GM18526 (cell line): ENCODE measurements around the gene SLC25A39.

Experiments used
- POLR2A ChIP-seq: IDR thresholded peaks from 3 replicates; pipeline ENCODE4 v1.6.1; 2011; ENCODE audit not compliant: insufficient read length; ENCODE audit errors: extremely low read depth

Gene SLC25A39

DNA sequence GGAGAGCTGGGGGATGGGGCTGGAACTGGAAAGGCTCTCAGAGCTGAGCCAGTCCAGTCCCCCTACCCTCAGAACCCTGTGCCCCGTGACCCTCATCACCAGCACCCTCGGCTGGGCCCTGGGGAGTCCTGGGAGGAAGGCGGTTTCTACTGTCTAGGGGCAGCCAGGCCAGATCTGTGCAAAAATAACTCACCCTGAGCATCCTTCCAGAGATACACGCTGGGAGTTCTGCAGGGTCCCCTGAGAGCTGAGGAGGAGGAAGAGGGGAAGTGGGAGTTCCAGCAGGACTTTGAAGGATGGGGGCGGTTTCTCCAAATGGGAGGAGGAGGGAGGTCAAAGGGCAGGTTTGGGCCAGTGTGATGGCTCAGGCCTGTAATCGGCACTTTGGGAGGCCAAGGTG is 51.7 kb downstream of the SLC25A39 start:
- TF ChIP-seq POLR2A, result no peak

DNA sequence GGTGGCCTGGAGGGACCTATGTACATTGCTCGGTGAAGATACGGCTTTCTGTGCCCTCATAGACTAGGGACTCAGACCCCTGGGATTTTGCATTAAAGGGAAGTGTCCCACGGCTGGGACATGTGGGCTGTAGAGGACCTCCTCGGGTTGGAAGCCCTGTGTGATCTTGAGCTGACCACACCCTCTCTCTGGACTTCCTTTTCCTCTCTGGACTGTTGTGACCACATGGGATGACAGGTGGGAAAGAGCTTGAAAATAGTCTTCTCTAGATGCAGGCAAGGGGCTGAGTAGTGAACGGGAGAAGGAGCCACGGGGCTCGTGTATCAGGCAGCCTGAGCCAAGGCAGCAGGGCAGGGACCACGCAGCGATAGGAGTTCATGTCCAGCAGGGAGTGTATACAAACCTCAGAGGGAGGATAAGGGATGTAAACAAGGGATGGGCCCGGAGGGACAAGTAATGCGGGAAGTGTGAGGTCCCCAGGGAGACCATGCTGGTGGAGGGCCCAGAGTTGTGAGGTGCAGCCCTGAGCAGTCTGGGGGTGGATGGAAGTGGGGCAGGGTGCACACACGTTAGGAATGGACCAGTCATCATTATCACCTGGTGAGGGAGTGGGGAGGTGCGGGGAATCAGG is 52.2 kb downstream of the SLC25A39 start:
- no peak for TF ChIP-seq POLR2A
